ENCODE measurements around the gene USP25.

Gene USP25

GRCh38 chr21:15826147-15826780 lies 96.5 kb downstream of the USP25 start:
- no peak overlapping the region for H3K4me3 ChIP-seq (replicated peaks; ENCODE audit: low read depth, low read length)
- DNase-seq (ENCODE audit: extremely low read depth, low read depth), result peak; percentile 21
- peak; percentile 43 for TF ChIP-seq CTCF (IDR thresholded peaks at IDR 0.05; ENCODE audit: low read depth, low read length, missing control alignments)

DNA sequence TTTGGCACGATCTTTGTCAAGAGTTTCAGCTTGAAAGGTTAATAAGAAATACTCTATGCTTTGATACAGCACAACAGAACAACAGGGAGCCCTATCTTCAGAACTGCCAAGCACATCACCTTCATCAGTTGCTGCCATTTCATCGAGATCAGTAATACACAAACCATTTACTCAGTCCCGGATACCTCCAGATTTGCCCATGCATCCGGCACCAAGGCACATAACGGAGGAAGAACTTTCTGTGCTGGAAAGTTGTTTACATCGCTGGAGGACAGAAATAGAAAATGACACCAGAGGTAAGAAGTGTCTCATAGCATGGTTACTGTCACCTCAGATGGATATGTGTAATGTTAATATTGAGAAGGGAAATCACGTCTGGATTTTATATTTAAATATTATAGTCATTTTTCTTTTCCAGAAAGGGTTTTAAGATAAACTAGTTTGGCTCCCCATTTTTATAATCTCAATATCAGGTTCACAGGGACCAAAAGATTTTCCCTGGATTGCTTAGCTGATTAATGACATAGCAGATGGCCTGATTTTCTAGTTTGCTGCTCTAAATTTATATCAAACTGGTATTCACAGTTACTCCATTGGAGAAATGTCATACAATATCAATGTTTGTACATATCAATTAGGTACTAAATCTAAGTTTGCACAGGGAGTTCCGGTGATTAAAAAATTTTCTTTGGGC lies 97.3 kb downstream of the USP25 start:
- TF ChIP-seq CTCF (IDR thresholded peaks at IDR 0.05; ENCODE audit: low read depth, low read length, missing control alignments), result no peak
- H3K4me3 ChIP-seq (replicated peaks; ENCODE audit: low read depth, low read length), result no peak overlapping the region
- no peak for DNase-seq (ENCODE audit: extremely low read depth, low read depth)

DNA sequence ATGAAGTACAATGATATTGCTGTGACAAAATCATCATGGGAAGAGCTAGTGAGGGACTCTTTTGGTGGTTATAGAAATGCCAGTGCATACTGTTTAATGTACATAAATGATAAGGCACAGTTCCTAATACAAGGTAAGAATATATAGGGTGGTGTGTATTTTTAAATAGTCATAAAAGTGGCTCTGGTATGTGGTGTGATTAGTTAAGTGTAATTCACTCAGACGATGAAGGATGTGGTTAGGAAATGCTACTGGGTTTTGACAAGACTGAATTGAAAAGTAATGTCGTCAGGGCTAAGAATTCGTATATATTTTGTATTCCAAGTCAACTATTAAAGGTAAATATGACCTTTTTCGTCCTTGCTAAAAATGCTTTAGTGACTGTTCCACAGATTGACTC lies 101.7 kb downstream of the USP25 start:
- no peak for DNase-seq (ENCODE audit: extremely low read depth, low read depth)
- no peak for TF ChIP-seq CTCF (IDR thresholded peaks at IDR 0.05; ENCODE audit: low read depth, low read length, missing control alignments)
- no peak overlapping the region for H3K4me3 ChIP-seq (replicated peaks; ENCODE audit: low read depth, low read length)

- no peak for DNase-seq (ENCODE audit: extremely low read depth, low read depth)
- TF ChIP-seq CTCF (IDR thresholded peaks at IDR 0.05; ENCODE audit: low read depth, low read length, missing control alignments), result no peak
- H3K4me3 ChIP-seq (replicated peaks; ENCODE audit: low read depth, low read length), result no peak overlapping the region
Measured at GRCh38 chr21:15837645-15838044, 107.9 kb downstream of the USP25 start.

GRCh38 chr21:15839026-15839425 lies 109.2 kb downstream of the USP25 start:
- no peak for DNase-seq (ENCODE audit: extremely low read depth, low read depth)
- no peak for TF ChIP-seq CTCF (IDR thresholded peaks at IDR 0.05; ENCODE audit: low read depth, low read length, missing control alignments)
- no peak overlapping the region for H3K4me3 ChIP-seq (replicated peaks; ENCODE audit: low read depth, low read length)

DNA sequence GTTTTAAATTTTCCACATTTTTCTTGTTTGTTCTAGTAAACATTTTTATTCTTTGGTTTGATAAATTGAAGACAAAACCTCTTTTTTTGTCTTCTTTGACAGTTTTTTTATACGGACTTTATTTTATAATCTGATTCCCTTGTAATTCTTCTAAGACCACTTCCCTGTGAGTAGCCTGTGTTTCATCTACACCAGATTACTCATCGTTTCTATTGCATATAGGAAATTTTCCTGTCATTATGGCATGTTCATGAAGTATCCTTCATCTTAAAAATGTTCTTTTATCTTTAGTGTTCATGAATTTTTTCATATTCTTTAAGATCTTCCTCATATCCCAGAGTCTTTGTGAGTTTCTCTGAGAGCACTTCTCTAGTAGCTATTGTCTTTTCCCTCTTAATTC lies 109.8 kb downstream of the USP25 start:
- H3K4me3 ChIP-seq (replicated peaks; ENCODE audit: low read depth, low read length), result no peak overlapping the region
- no peak for DNase-seq (ENCODE audit: extremely low read depth, low read depth)
- TF ChIP-seq CTCF (IDR thresholded peaks at IDR 0.05; ENCODE audit: low read depth, low read length, missing control alignments), result no peak
